Duodenal mucosa (tissue), 2 donors: ENCODE data around the gene SEC24C.
"Not testable (repeated sequence)": the region's sequence is repeated elsewhere in the genome, so short reads cannot be mapped to it uniquely, and the experiment has no call there.

Experiments used
- H3K27ac ChIP-seq: one replicate; pipeline ENCODE4 v1.7.0; 2013; ENCODE audit warnings: low read depth, low read length
- H3K27me3 ChIP-seq, 2 donors: one replicate each; pipeline ENCODE4 v1.7.0; 2013; ENCODE audit warnings: low read length in 2 of 2, control low read depth in 1 of 2; ENCODE audit not compliant: insufficient read depth in 2 of 2, control insufficient read depth in 1 of 2
- H3K36me3 ChIP-seq, 2 donors: one replicate each; pipeline ENCODE4 v1.7.0; 2013; ENCODE audit warnings: low read length in 2 of 2, control low read depth in 1 of 2; ENCODE audit not compliant: insufficient read depth in 2 of 2, control insufficient read depth in 1 of 2
- H3K4me1 ChIP-seq, 2 donors: one replicate each; pipeline ENCODE4 v1.7.0; 2013; ENCODE audit warnings: low read length in 2 of 2, control low read depth in 1 of 2; ENCODE audit not compliant: insufficient read depth in 2 of 2, control insufficient read depth in 1 of 2
- H3K4me3 ChIP-seq, 2 donors: one replicate each; pipeline ENCODE4 v1.7.0; 2013; ENCODE audit warnings: low read length in 2 of 2, low read depth in 1 of 2
- H3K9ac ChIP-seq, 2 donors: one replicate each; pipeline ENCODE4 v1.7.0; 2013; ENCODE audit warnings: low read length in 2 of 2, low read depth in 1 of 2
- H3K9me3 ChIP-seq, 2 donors: one replicate each; pipeline ENCODE4 v1.7.0; 2013; ENCODE audit warnings: low read length in 2 of 2, control low read depth in 1 of 2; ENCODE audit not compliant: control insufficient read depth in 1 of 2

The SEC24C gene

DNA sequence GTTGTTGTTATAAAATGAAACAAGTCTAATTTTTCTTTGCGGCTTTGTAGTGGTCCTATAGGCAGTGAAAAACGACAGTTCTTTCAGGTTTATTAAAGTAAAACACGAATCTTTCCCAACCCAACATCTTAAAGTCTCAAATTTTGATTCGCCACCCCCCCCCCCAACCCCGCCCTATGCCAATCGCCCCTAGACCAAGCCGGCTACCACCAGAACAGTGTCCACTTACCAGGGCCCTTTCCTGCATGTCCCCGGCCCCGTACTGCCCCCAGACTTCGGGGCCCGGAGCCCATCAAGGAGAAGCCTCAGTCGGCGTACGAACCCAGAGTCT lies 37.3 kb downstream of the SEC24C start:
- H3K4me1 ChIP-seq: peaks cover 30 to 33% of the 10 kb centered on the region in 2 donors

DNA sequence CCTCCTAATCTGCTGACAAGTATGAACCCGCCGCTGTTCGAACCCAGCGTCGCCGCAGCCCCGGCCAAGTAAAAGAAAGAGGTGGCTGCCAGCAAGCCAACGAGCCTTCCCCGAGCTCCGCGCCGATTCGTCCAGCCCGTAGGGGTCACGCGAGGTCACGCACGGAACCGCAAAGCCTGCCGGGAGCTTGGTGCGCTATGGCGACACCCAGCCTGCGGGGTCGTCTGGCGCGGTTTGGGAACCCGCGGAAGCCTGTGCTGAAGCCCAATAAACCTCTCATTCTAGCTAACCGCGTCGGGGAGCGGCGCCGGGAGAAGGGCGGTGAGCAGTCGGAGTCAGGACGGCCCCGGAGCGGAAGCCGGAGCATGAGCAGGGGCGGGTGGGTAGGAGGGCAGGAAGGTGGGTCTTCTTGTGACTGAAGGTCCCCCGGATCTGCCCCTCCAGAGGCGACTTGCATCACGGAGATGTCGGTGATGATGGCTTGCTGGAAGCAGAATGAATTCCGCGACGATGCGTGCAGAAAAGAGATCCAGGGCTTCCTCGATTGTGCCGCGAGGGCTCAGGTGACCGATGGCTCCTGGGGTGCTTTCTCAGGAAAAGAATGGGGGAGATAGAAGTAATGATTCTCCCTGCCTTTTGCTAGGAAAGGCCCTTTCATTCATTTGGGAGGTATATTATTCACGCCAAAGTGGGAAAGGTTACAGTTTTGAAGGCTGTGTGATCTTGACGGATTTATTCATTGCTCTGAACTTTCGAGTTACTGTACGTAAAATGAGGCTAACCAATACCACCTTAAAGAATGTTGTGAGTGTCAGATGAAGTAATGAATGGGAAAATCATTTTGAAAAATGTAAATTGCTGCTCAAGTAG lies 37.9 kb downstream of the SEC24C start, which contains the start of gene CHCHD1:
CHCHD1 (plus strand) TSS at position 170 of the 870 bp plus-strand sequence; CDS start at position 198, 28 bp downstream.
- H3K4me3 ChIP-seq: peak within 1 kb of the TSS; percentile 93 to 96
- H3K27me3 ChIP-seq: no peaks in the 10 kb centered on the region
- peak within 1 kb of the TSS; percentile 84 for H3K27ac ChIP-seq
- H3K4me1 ChIP-seq: peaks cover 36 to 37% of the 10 kb centered on the region in 2 donors
- H3K9me3 ChIP-seq: no peaks in the 10 kb centered on the region
- H3K36me3 ChIP-seq: peaks cover 0 to 11% of the 10 kb centered on the region in 2 donors
- H3K9ac ChIP-seq: peak within 1 kb of the TSS; percentile 87 to 95

More for the DNA sequence above, 37.3 kb downstream of the SEC24C start:
- H3K9me3 ChIP-seq: no peaks in the 10 kb centered on the region
- peaks cover 0 to 13% of the 10 kb centered on the region in 2 donors for H3K36me3 ChIP-seq
- H3K4me3 ChIP-seq: peak overlapping the region; percentile 93 to 96
- H3K27me3 ChIP-seq: no peaks in the 10 kb centered on the region
- H3K9ac ChIP-seq: peak overlapping the region; percentile 87 to 95
- peak overlapping the region; percentile 84 for H3K27ac ChIP-seq

DNA sequence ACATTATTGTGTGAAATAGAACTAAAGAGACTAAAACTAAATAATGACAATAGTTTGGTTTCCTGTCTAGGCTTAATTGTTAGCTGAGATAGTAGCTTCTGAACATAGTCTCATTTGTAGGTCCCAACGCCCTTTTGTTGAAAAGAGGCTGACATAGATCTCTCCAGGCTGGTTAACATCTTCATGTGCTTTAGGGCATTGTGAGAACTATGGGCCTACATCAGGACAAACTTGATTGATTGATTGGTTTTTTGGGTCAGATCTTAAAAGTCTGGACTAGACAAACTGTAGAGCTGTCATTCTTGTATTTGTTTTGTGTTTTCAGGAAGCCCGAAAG lies 38.5 kb downstream of the SEC24C start:
- peak overlapping the region; percentile 93 to 96 for H3K4me3 ChIP-seq
- H3K4me1 ChIP-seq: peaks cover 40% of the 10 kb centered on the region in 2 donors

GRCh38 chr10:73785211-73785720 lies 41.1 kb downstream of the SEC24C start, which contains the start of gene ZSWIM8:
TSS of gene ZSWIM8 (plus strand) at chr10:73785606. CDS start at chr10:73785879, 273 bp downstream.
- Histone ChIP-seq H3K27ac (peak within 1 kb of the TSS; percentile 87), H3K36me3 (peaks cover 14 to 17% of the 10 kb centered on the region in 2 donors), H3K4me1 (peaks cover 36 to 38% of the 10 kb centered on the region in 2 donors), H3K9ac (peak within 1 kb of the TSS; percentile 76 to 82), H3K4me3 (peak within 1 kb of the TSS; percentile 82 to 92), H3K9me3 (no peaks in the 10 kb centered on the region), H3K27me3 (no peaks in the 10 kb centered on the region)

More for the DNA sequence above, 38.5 kb downstream of the SEC24C start:
- peak overlapping the region; percentile 87 to 95 for H3K9ac ChIP-seq
- H3K9me3 ChIP-seq: no peaks in the 10 kb centered on the region
- no peak overlapping the region for H3K27ac ChIP-seq
- no peaks in the 10 kb centered on the region for H3K27me3 ChIP-seq
- peaks cover 0 to 11% of the 10 kb centered on the region in 2 donors for H3K36me3 ChIP-seq

GRCh38 chr10:73785721-73786511 lies 41.7 kb downstream of the SEC24C start:
- H3K9ac ChIP-seq: peak overlapping the region; percentile 76 to 82
- H3K27ac ChIP-seq: peak overlapping the region; percentile 87
- H3K27me3 ChIP-seq: no peaks in the 10 kb centered on the region
- peak overlapping the region; percentile 82 to 92 for H3K4me3 ChIP-seq
- peaks cover 16 to 23% of the 10 kb centered on the region in 2 donors for H3K36me3 ChIP-seq
- peaks cover 30 to 33% of the 10 kb centered on the region in 2 donors for H3K4me1 ChIP-seq
- no peaks in the 10 kb centered on the region for H3K9me3 ChIP-seq

DNA sequence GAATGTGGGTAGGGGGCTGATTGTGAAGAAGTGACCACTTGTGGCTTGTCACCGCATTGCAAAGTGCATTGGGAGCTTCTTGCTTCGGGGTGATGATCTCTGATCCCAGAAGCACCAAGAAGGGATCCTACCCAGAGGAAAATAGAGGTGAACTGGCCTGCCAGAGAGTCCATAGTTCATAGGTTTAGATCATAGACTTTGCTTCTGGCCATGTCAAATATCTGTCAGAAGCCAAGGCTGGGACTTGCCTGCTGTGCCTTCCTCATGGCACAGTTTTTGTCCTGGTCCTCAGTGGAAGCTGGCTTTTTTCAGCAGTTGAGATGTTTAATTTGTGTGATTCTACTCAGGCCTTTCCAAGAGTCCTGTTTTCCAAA lies 42.3 kb downstream of the SEC24C start:
- Histone ChIP-seq H3K4me3 (peak overlapping the region; percentile 82 to 92), H3K27ac (no peak overlapping the region), H3K9me3 (no peaks in the 10 kb centered on the region), H3K27me3 (no peaks in the 10 kb centered on the region), H3K36me3 (peaks cover 22 to 29% of the 10 kb centered on the region in 2 donors), H3K9ac (peak overlapping the region; percentile 76 to 82), H3K4me1 (peaks cover 26 to 29% of the 10 kb centered on the region in 2 donors)

GRCh38 chr10:73787031-73787800 lies 43.0 kb downstream of the SEC24C start:
- H3K4me3 ChIP-seq: peak overlapping the region in 1 of 2 donors; percentile 3
- peaks cover 26 to 29% of the 10 kb centered on the region in 2 donors for H3K4me1 ChIP-seq
- H3K36me3 ChIP-seq: peaks cover 27 to 36% of the 10 kb centered on the region in 2 donors
- not testable (repeated sequence) for H3K9ac ChIP-seq, H3K27me3 ChIP-seq, H3K9me3 ChIP-seq, H3K27ac ChIP-seq

DNA sequence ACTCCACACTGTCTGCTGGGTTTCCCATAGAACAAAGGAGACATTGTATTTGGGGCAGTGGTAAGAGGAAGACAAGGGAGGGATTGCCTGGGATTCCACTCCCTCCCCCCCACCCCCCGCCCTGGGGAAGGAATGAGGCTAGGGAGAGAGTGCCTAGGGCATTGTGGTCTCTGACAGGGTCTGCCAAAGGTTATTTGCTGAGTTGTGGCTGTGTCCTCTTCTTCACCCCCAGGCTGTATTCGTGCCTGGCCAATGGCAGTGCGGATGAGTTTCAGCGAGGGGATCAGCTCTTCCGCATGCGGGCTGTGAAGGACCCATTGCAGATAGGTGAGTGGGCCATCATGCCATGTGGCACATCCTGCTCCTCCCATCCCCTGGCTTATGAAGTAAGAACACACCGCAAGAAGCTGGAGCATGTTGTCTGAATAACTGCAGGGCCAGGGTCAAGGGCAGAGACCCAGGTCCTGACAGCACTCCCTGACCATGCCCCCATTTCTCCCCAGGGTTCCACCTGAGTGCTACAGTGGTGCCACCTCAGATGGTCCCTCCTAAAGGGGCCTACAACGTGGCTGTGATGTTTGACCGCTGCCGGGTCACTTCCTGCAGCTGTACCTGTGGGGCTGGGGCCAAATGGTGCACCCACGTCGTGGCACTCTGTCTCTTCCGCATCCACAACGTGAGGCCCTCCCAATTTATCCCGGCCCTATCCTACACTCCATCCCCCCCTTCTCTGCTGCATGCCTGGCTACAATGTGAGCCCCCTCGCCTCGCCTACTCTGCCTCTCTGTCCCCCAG lies 44.9 kb downstream of the SEC24C start:
- H3K9me3 ChIP-seq: no peaks in the 10 kb centered on the region
- peaks cover 13 to 17% of the 10 kb centered on the region in 2 donors for H3K4me1 ChIP-seq
- H3K36me3 ChIP-seq: peaks cover 42 to 55% of the 10 kb centered on the region in 2 donors
- no peak overlapping the region for H3K4me3 ChIP-seq
- no peak overlapping the region for H3K27ac ChIP-seq
- no peak overlapping the region for H3K9ac ChIP-seq
- H3K27me3 ChIP-seq: no peaks in the 10 kb centered on the region

DNA sequence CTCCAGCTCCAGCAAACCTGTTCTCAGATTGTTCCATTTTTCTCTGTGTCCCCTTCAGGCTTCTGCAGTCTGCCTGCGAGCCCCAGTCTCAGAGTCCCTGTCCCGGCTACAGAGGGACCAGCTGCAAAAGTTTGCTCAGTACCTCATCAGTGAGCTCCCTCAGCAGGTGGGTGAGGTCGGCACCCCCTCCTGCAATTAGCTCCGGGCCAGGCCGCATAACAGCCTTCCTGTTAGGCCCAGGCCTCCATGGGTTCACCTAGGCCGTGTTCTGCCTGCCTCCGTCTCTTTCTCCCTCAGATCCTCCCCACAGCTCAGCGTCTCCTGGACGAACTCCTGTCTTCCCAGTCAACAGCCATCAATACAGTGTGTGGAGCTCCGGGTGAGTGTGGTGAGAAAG lies 45.5 kb downstream of the SEC24C start:
- Histone ChIP-seq H3K4me1 (peaks cover 12 to 17% of the 10 kb centered on the region in 2 donors), H3K9me3 (no peaks in the 10 kb centered on the region), H3K27ac (no peak overlapping the region), H3K9ac (no peak overlapping the region), H3K4me3 (no peak overlapping the region), H3K36me3 (peaks cover 48 to 61% of the 10 kb centered on the region in 2 donors), H3K27me3 (no peaks in the 10 kb centered on the region)
